Small intestine (tissue), 7 donors: ENCODE results near the gene PP2D1. TPM values are rescaled to one million over a fixed set of nuclear protein-coding genes. Genes with fewer than 3 reads are reported as not detected.
"Not testable (repeated sequence)": the region's sequence is repeated elsewhere in the genome, so short reads cannot be mapped to it uniquely, and the experiment has no call there.

ENCODE experiments used
- DNase-seq, 2 donors: peaks; one replicate each; pipeline versions ENCODE4 v3.0.0 to v3.0.0-alpha.2; 2013
- FAIRE-seq: peaks from 2 replicates; lab custom pipeline; 2012; peaks lifted over from hg19 to GRCh38; lab: Jason Lieb, UNC
- H3K27ac ChIP-seq, 3 donors: one replicate each; pipeline ENCODE4 v1.5.1; 2013; ENCODE audit warnings: low read length in 2 of 3, mild to moderate bottlenecking in 2 of 3, control low read depth in 1 of 3, inconsistent platforms in 1 of 3, low read depth in 1 of 3, moderate library complexity in 1 of 3
- H3K27me3 ChIP-seq, 3 donors: one replicate each; pipeline ENCODE4 v1.6.1; 2013; ENCODE audit warnings: low read length in 3 of 3, inconsistent platforms in 1 of 3; ENCODE audit not compliant: control insufficient read depth in 3 of 3, insufficient read depth in 3 of 3
- H3K36me3 ChIP-seq, 3 donors: one replicate each; pipeline ENCODE4 v1.6.1; 2013; ENCODE audit warnings: low read length in 3 of 3, inconsistent platforms in 1 of 3, low read depth in 1 of 3, mild to moderate bottlenecking in 1 of 3, moderate library complexity in 1 of 3; ENCODE audit not compliant: control insufficient read depth in 3 of 3, insufficient read depth in 2 of 3
- H3K4me1 ChIP-seq, 3 donors: one replicate each; pipeline ENCODE4 v1.6.1; 2013; ENCODE audit warnings: low read length in 2 of 3, inconsistent platforms in 1 of 3, low read depth in 1 of 3, mild to moderate bottlenecking in 1 of 3, moderate library complexity in 1 of 3; ENCODE audit not compliant: control insufficient read depth in 3 of 3, insufficient read depth in 2 of 3
- H3K4me3 ChIP-seq, 3 donors: one replicate each; pipeline ENCODE4 v1.5.1; 2013; ENCODE audit warnings: low read length in 3 of 3, control low read depth in 1 of 3, inconsistent platforms in 1 of 3, low read depth in 1 of 3, mild to moderate bottlenecking in 1 of 3, moderate library complexity in 1 of 3
- H3K9me3 ChIP-seq, 2 donors: one replicate each; pipeline ENCODE4 v1.6.1; 2013; ENCODE audit warnings: low read depth in 1 of 2, low read length in 1 of 2; ENCODE audit not compliant: control insufficient read depth in 2 of 2, insufficient read depth in 1 of 2
- WGBS, 3 donors: extraction: QIAGEN DNeasy Blood & Tissue Kit; methylation state at CpG; one replicate each; pipeline ENCODE4 v1.1.7; 2013; 5-methylcytosine and 5-hydroxymethylcytosine counted together
- polyA plus RNA-seq, 4 donors: library from polyadenylated mRNA; stranded (reverse) in 3 of 4; unstranded in 1 of 4; fragments of 200-250 nt in 3 of 4; fragments of 120-200 nt in 1 of 4; gene quantifications; one replicate each; pipeline versions ENCODE4 v1.2.1 to v1.2.3, GENCODE V29; 2013
- donor health status: healthy with polysubstance abuse.
- donor health status: control.
- donor health status: control.
- donor health status: Bipolar disorder and iron deficiency.
- donor health status: healthy.

The PP2D1 gene
- polyA plus RNA-seq, 4 donors: 0.37 TPM; not detected in 3

DNA sequence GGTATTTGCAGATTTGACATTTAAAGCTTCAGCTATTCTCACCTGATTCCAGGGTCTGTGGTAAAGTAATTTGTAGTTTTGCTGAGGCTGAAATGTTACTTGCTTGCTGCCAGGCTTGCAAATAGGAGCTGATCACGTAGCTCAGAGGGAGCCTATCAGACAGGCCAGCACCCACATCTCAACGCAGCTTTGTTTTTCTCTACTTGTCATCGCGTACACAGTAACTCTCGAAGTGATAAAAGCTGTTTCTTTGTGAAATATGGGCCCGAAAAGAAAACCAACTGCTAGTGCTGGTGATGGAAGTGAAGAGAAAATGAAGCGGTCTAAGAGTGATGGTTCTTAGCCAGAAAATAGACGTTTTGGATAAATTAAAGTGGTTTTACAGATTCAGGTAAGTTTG, 41.7 kb downstream of the PP2D1 start:
- DNase-seq: no peak
- H3K27me3 ChIP-seq: no peaks in the 10 kb centered on the region
- peaks cover 2 to 28% (median 6%) of the 10 kb centered on the region in 3 donors for H3K36me3 ChIP-seq
- no peak overlapping the region for H3K4me3 ChIP-seq
- 84 to 91% (median 90%) methylated on average over 8 of the region's 8 CpGs for WGBS, 3 donors
- no peak for FAIRE-seq
- H3K27ac ChIP-seq: no peak overlapping the region
- no peaks in the 10 kb centered on the region for H3K9me3 ChIP-seq
- no peaks in the 10 kb centered on the region for H3K4me1 ChIP-seq

DNA sequence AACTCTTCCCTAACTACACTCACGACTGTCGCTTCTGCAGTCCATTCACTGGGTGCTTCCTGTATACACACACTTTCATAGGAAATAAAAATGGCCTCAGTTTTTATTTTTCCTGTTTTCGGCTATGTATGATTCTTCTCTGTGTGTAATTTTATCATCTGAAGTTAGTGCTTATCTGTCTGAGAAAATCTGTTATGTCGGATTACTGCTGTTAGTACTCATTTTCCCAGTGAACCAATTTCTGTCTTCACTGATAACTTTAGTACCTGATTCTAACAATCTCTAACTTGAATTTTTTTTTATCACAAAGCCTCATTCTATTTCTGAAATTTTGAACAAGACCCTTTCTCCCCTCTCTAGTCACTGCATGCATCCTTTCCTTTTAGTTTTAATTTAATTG, 44.3 kb downstream of the PP2D1 start:
- Histone ChIP-seq H3K27ac (no peak overlapping the region), H3K36me3 (peaks cover 0 to 29% (median 0%) of the 10 kb centered on the region in 3 donors), H3K27me3 (no peaks in the 10 kb centered on the region), H3K4me1 (no peaks in the 10 kb centered on the region), H3K9me3 (no peaks in the 10 kb centered on the region), H3K4me3 (no peak overlapping the region)
- no peak for DNase-seq
- 88 to 94% (median 89%) methylated on average over 4 of the region's 4 CpGs for WGBS, 3 donors
- FAIRE-seq: no peak

- 83 to 94% (median 86%) methylated on average over 6 of the region's 6 CpGs for WGBS, 3 donors
- FAIRE-seq: no peak
- H3K4me1 ChIP-seq: no peaks in the 10 kb centered on the region
These were observed 44.9 kb downstream of the PP2D1 start for GRCh38 chr3:19967208-19967607.

GRCh38 chr3:19961960-19962359, 50.1 kb downstream of the PP2D1 start:
- Histone ChIP-seq H3K27ac (no peak overlapping the region), H3K36me3 (peaks cover 0 to 34% (median 4%) of the 10 kb centered on the region in 3 donors), H3K9me3 (no peaks in the 10 kb centered on the region), H3K4me3 (no peak overlapping the region), H3K4me1 (no peaks in the 10 kb centered on the region), H3K27me3 (no peaks in the 10 kb centered on the region)
- FAIRE-seq (no peak), DNase-seq (peak in 1 of 2 donors; percentile 24)
- 82 to 94% (median 89%) methylated on average over 4 of the region's 4 CpGs for WGBS, 3 donors

More at GRCh38 chr3:19967208-19967607, 44.9 kb downstream of the PP2D1 start:
- DNase-seq: no peak
- Histone ChIP-seq H3K36me3 (peaks cover 0 to 34% (median 0%) of the 10 kb centered on the region in 3 donors), H3K27ac (no peak overlapping the region), H3K27me3 (no peaks in the 10 kb centered on the region), H3K4me3 (no peak overlapping the region), H3K9me3 (no peaks in the 10 kb centered on the region)

DNA sequence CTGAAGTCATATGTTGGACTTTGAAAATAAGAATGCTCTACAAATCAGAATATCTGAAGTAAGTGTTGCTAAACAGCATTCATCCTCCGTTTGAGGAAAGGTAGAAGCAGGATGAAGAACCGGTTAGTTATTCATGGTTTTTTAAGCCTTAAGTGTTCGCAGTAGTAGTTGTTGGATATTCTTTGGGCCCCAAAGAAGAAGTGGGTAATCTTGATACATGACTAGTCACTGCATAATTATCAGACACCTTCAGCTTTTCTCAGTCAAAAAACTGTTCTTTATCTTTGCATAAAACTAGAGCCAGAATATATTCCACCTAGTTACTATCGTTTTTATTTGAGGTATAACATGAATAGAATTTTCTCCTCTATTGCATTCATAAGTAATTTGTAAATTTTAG, 51.4 kb downstream of the PP2D1 start:
- no peak for DNase-seq
- Histone ChIP-seq H3K36me3 (peaks cover 0 to 40% (median 4%) of the 10 kb centered on the region in 3 donors), H3K27ac (no peak overlapping the region), H3K4me3 (no peak overlapping the region), H3K9me3 (no peaks in the 10 kb centered on the region), H3K4me1 (no peaks in the 10 kb centered on the region), H3K27me3 (no peaks in the 10 kb centered on the region)
- WGBS, 3 donors: 72 to 85% (median 73%) methylated on average over 4 of the region's 4 CpGs
- FAIRE-seq: no peak

GRCh38 chr3:19959505-19959904, 52.6 kb downstream of the PP2D1 start:
- H3K9me3 ChIP-seq: no peaks in the 10 kb centered on the region
- H3K4me1 ChIP-seq: no peaks in the 10 kb centered on the region
- no peak overlapping the region for H3K4me3 ChIP-seq
- H3K36me3 ChIP-seq: peaks cover 0 to 37% (median 6%) of the 10 kb centered on the region in 3 donors
- DNase-seq (no peak), FAIRE-seq (no peak)
- H3K27me3 ChIP-seq: no peaks in the 10 kb centered on the region
- WGBS, 3 donors: 72 to 74% (median 73%) methylated on average over 4 of the region's 4 CpGs
- H3K27ac ChIP-seq: no peak overlapping the region

- DNase-seq, H3K4me3 ChIP-seq, FAIRE-seq, H3K9me3 ChIP-seq, H3K27ac ChIP-seq, H3K27me3 ChIP-seq, H3K4me1 ChIP-seq: not testable (repeated sequence)
- 86 to 91% (median 90%) methylated on average over 9 of the region's 9 CpGs for WGBS, 3 donors
- peaks cover 0 to 37% (median 7%) of the 10 kb centered on the region in 3 donors for H3K36me3 ChIP-seq
These were observed 54.7 kb downstream of the PP2D1 start for GRCh38 chr3:19957354-19957753.

DNA sequence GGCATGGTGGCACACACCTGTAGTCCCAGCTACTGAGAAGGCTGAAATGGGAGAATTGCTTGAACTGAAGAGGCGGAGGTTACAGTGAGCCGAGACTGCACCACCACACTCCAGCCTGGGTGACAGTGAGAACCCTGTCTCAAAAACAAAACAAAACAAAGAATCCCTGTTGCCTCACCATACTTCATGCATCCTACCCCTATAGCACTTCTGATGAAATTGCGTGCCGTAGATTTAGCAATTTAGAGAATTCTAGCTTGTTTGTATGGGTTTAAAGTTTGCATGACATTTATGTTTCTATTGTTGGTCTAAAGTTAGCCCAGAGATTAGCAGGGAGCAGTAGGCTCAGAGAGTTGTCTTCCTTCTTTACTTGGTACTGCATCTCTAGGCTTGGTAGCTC, 57.4 kb downstream of the PP2D1 start:
- Histone ChIP-seq H3K9me3 (no peaks in the 10 kb centered on the region), H3K4me3 (no peak overlapping the region), H3K4me1 (peaks cover 0 to 3% (median 0%) of the 10 kb centered on the region in 3 donors), H3K27ac (no peak overlapping the region), H3K36me3 (peaks cover 0 to 37% (median 8%) of the 10 kb centered on the region in 3 donors), H3K27me3 (no peaks in the 10 kb centered on the region)
- WGBS, 3 donors: 91 to 98% (median 97%) methylated on average over 4 of the region's 4 CpGs
- no peak for DNase-seq
- no peak for FAIRE-seq

DNA sequence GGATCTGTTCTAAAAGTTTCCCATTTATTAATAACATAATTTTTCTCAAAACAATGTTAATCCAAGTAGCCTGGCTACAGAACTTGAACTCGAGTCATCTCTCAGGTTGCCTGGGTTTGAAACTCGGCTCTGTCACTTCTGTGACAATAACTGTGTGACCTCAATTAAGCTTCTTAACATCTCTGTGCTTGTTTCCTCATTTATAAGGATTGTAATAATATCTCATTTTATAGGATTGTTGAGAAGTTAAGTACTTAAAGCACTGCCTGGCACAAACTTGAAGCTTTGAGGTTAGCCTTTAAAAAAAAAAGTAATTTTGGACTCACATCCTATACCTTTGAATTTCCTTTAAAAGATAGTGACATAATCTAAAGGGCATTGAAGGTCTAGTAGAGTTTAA, 61.7 kb downstream of the PP2D1 start:
- no peak for DNase-seq
- FAIRE-seq: no peak
- H3K27ac ChIP-seq: no peak overlapping the region
- H3K36me3 ChIP-seq: peaks cover 0 to 22% (median 8%) of the 10 kb centered on the region in 3 donors
- no peaks in the 10 kb centered on the region for H3K27me3 ChIP-seq
- peaks cover 0 to 3% (median 3%) of the 10 kb centered on the region in 3 donors for H3K4me1 ChIP-seq
- WGBS, 3 donors: 77 to 81% (median 81%) methylated on average over 2 of the region's 2 CpGs
- H3K9me3 ChIP-seq: no peaks in the 10 kb centered on the region
- no peak overlapping the region for H3K4me3 ChIP-seq
